H9 (cell line): ENCODE data around the gene CDH19. TPM values are rescaled to one million over a fixed set of nuclear protein-coding genes. Genes with fewer than 3 reads are reported as not detected.

ENCODE experiments used
- DNase-seq: peaks from one replicate; pipeline ENCODE4 v3.0.0-alpha.2; 2017
- H2AFZ ChIP-seq: one replicate; pipeline ENCODE4 v1.6.1; 2013; ENCODE audit warnings: mild to moderate bottlenecking, low read length, control low read depth, moderate library complexity
- H2AK5ac ChIP-seq: 2 replicates; pipeline ENCODE4 v1.6.1; 2013; ENCODE audit warnings: low read length, control low read depth, mixed read lengths; ENCODE audit not compliant: insufficient read length
- H2BK120ac ChIP-seq: one replicate; pipeline ENCODE4 v1.6.1; 2013; ENCODE audit warnings: low read depth, mild to moderate bottlenecking, low read length, control low read depth, inconsistent platforms; ENCODE audit not compliant: poor library complexity, severe bottlenecking
- H2BK12ac ChIP-seq: 2 replicates; pipeline ENCODE4 v1.6.1; 2013; ENCODE audit warnings: low read length, control low read depth, mixed read lengths, low read depth; ENCODE audit not compliant: insufficient read length
- H2BK15ac ChIP-seq: 2 replicates; pipeline ENCODE4 v1.6.1; 2013; ENCODE audit warnings: low read depth, low read length, control low read depth
- H2BK20ac ChIP-seq: one replicate; pipeline ENCODE4 v1.6.1; 2013; ENCODE audit warnings: low read depth, mild to moderate bottlenecking, low read length, control low read depth, inconsistent platforms; ENCODE audit not compliant: poor library complexity, severe bottlenecking
- H2BK5ac ChIP-seq: 2 replicates; pipeline ENCODE4 v1.6.1; 2013; ENCODE audit warnings: low read length, control low read depth, mixed read lengths; ENCODE audit not compliant: insufficient read length
- H3K14ac ChIP-seq: 2 replicates; pipeline ENCODE4 v1.6.1; 2013; ENCODE audit warnings: low read length, control low read depth; ENCODE audit not compliant: insufficient read depth
- H3K18ac ChIP-seq: 2 replicates; pipeline ENCODE4 v1.6.1; 2013; ENCODE audit warnings: low read depth, mild to moderate bottlenecking, mixed read lengths, low read length, control low read depth; ENCODE audit not compliant: insufficient read length
- H3K23ac ChIP-seq: 2 replicates; pipeline ENCODE4 v1.6.1; 2013; ENCODE audit warnings: low read length, control low read depth, mixed read lengths, low read depth; ENCODE audit not compliant: insufficient read length
- H3K23me2 ChIP-seq: 2 replicates; pipeline ENCODE4 v1.6.1; 2013; ENCODE audit warnings: low read depth, mild to moderate bottlenecking, mixed read lengths, low read length, control low read depth; ENCODE audit not compliant: insufficient read length, poor library complexity, severe bottlenecking
- H3K27ac ChIP-seq: 2 replicates; pipeline ENCODE4 v1.5.1; 2013; ENCODE audit warnings: low read length, control low read depth, mixed read lengths, low read depth; ENCODE audit not compliant: insufficient read length
- H3K27me3 ChIP-seq: 2 replicates; pipeline ENCODE4 v1.6.1; 2013; ENCODE audit warnings: low read length, control low read depth, inconsistent platforms; ENCODE audit not compliant: insufficient read depth
- H3K4ac ChIP-seq: 2 replicates; pipeline ENCODE4 v1.6.1; 2013; ENCODE audit warnings: low read depth, mild to moderate bottlenecking, control low read depth, inconsistent platforms, low read length, moderate library complexity
- H3K4me1 ChIP-seq: 2 replicates; pipeline ENCODE4 v1.6.1; 2013; ENCODE audit warnings: low read length, control low read depth, inconsistent platforms; ENCODE audit not compliant: insufficient read depth
- H3K4me2 ChIP-seq: 2 replicates; pipeline ENCODE4 v1.6.1; 2013; ENCODE audit warnings: low read length, control low read depth, mixed read lengths; ENCODE audit not compliant: insufficient read length, insufficient read depth
- H3K56ac ChIP-seq: 2 replicates; pipeline ENCODE4 v1.6.1; 2013; ENCODE audit warnings: low read depth, mild to moderate bottlenecking, mixed read lengths, low read length, control low read depth; ENCODE audit not compliant: insufficient read length
- H3K79me1 ChIP-seq: 2 replicates; pipeline ENCODE4 v1.6.1; 2013; ENCODE audit warnings: low read depth, mild to moderate bottlenecking, moderate library complexity, low read length, control low read depth, inconsistent platforms; ENCODE audit not compliant: insufficient read depth, poor library complexity, severe bottlenecking
- H3K79me2 ChIP-seq: 2 replicates; pipeline ENCODE4 v1.6.1; 2013; ENCODE audit warnings: low read length, control low read depth, inconsistent platforms; ENCODE audit not compliant: insufficient read depth
- H3K9ac ChIP-seq: 2 replicates; pipeline ENCODE4 v1.6.1; 2013; ENCODE audit warnings: low read length, control low read depth, mixed read lengths; ENCODE audit not compliant: insufficient read length; ENCODE audit errors: extremely low read depth
- H3K9me3 ChIP-seq: one replicate; pipeline ENCODE4 v1.6.1; 2013; ENCODE audit warnings: low read depth, low read length, inconsistent platforms; ENCODE audit not compliant: control insufficient read depth
- H3T11ph ChIP-seq: one replicate; pipeline ENCODE4 v1.6.1; 2013; ENCODE audit warnings: mild to moderate bottlenecking, low read length, control low read depth, inconsistent platforms
- H4K20me1 ChIP-seq: one replicate; pipeline ENCODE4 v1.6.1; 2013; ENCODE audit not compliant: control insufficient read depth, insufficient read length, insufficient read depth
- H4K5ac ChIP-seq: 2 replicates; pipeline ENCODE4 v1.6.1; 2013; ENCODE audit warnings: low read depth, mild to moderate bottlenecking, mixed read lengths, low read length, control low read depth; ENCODE audit not compliant: insufficient read length
- H4K8ac ChIP-seq: replicated peaks from 2 replicates; pipeline ENCODE4 v1.6.1; 2013; ENCODE audit warnings: low read length, control low read depth, mixed read lengths, low read depth; ENCODE audit not compliant: insufficient read length
- H4K91ac ChIP-seq: 2 replicates; pipeline ENCODE4 v1.6.1; 2013; ENCODE audit warnings: low read depth, mild to moderate bottlenecking, moderate library complexity, mixed read lengths, low read length, control low read depth; ENCODE audit not compliant: insufficient read length
- H3K27ac Mint-ChIP-seq, 3 experiments: 2 replicates in 2 of 3; 3 replicates in 1 of 3; pipeline ENCODE4 v1.8.0; 2020 to 2021; ENCODE audit warnings: mixed read lengths in 3 of 3, mild to moderate bottlenecking in 1 of 3, moderate library complexity in 1 of 3
- H3K27me3 Mint-ChIP-seq: 2 replicates; pipeline ENCODE4 v1.8.0; 2021; ENCODE audit warnings: low read depth, mild to moderate bottlenecking, moderate library complexity, mixed read lengths
- H3K36me3 Mint-ChIP-seq, 3 experiments: 2 replicates in 2 of 3; 3 replicates in 1 of 3; pipeline ENCODE4 v1.8.0; 2020 to 2021; ENCODE audit warnings: low read depth in 3 of 3, mixed read lengths in 3 of 3; ENCODE audit not compliant: insufficient read depth in 1 of 3
- H3K4me1 Mint-ChIP-seq, 2 experiments: 2 replicates each; pipeline ENCODE4 v1.8.0; 2020; ENCODE audit warnings: mixed read lengths in 2 of 2
- H3K4me3 Mint-ChIP-seq, 2 experiments: 2 replicates in 1 of 2; 3 replicates in 1 of 2; pipeline ENCODE4 v1.8.0; 2020 to 2021; ENCODE audit warnings: mild to moderate bottlenecking in 2 of 2, mixed read lengths in 2 of 2, moderate library complexity in 1 of 2
- H3K9me3 Mint-ChIP-seq, 2 experiments: 2 replicates in 1 of 2; 3 replicates in 1 of 2; pipeline ENCODE4 v1.8.0; 2020; ENCODE audit warnings: mild to moderate bottlenecking in 2 of 2, mixed read lengths in 2 of 2, moderate library complexity in 1 of 2
- WGBS: extraction: QIAGEN DNeasy Blood & Tissue Kit; methylation state at CpG from one replicate; pipeline ENCODE4 v1.1.7; 2013; ENCODE audit warnings: missing lambda C conversion rate, low lambda C conversion rate, mixed read lengths; ENCODE audit not compliant: insufficient read length; ENCODE audit errors: extremely low coverage; 5-methylcytosine and 5-hydroxymethylcytosine counted together
- total RNA-seq: library from RNA; stranded (reverse); gene quantifications from 2 replicates; pipeline ENCODE4 v1.2.1, GENCODE V29; 2021
- TF ChIP-seq, protein P1 (sequence below): fragments of 200-600 bp; sonication (generic); conservative IDR thresholded peaks from 3 replicates; pipeline ENCODE4 v1.8.0; 2021; ENCODE audit warnings: antibody characterized with exemption, mild to moderate bottlenecking

Gene CDH19
- total RNA-seq, 1 experiment from 2014 or later = not detected

GRCh38 chr18:66638856-66639629 is 35.2 kb upstream of the CDH19 start:
- H3K23me2 ChIP-seq = no peaks in the 10 kb centered on the region
- H4K8ac ChIP-seq = no peak overlapping the region
- no peak overlapping the region for H2BK15ac ChIP-seq
- no peak overlapping the region for H2BK120ac ChIP-seq
- H3K23ac ChIP-seq = no peak overlapping the region
- no peak overlapping the region for H3K4me3 Mint-ChIP-seq
- no peaks in the 10 kb centered on the region for H3K79me2 ChIP-seq
- no peaks in the 10 kb centered on the region for H3K27me3 Mint-ChIP-seq
- no peaks in the 10 kb centered on the region for H4K20me1 ChIP-seq
- DNase-seq = no peak
- H2BK5ac ChIP-seq = no peak overlapping the region
- H2AFZ ChIP-seq = no peak overlapping the region
- H4K5ac ChIP-seq = no peak overlapping the region
- H3K79me1 ChIP-seq = no peaks in the 10 kb centered on the region
- no peak overlapping the region for H3K14ac ChIP-seq
- no peak overlapping the region for H3K18ac ChIP-seq
- no peak overlapping the region for H3K56ac ChIP-seq
- no peak overlapping the region for H3K4me2 ChIP-seq
- H4K91ac ChIP-seq = no peak overlapping the region
- no peak overlapping the region for H3K9ac ChIP-seq
- no peak overlapping the region for H3K27ac Mint-ChIP-seq
- no peak overlapping the region for H2BK20ac ChIP-seq
- no peak overlapping the region for H3K4ac ChIP-seq
- no peaks in the 10 kb centered on the region for H3K9me3 ChIP-seq
- H3K27ac ChIP-seq = no peak overlapping the region
- H3K9me3 Mint-ChIP-seq = no peaks in the 10 kb centered on the region; a peak in 1 of 5 replicates
- no peak overlapping the region for H2AK5ac ChIP-seq
- H3K27me3 ChIP-seq = no peaks in the 10 kb centered on the region
- no peaks in the 10 kb centered on the region for H3K36me3 Mint-ChIP-seq
- H3T11ph ChIP-seq = no peak overlapping the region
- H2BK12ac ChIP-seq = no peak overlapping the region
- no peaks in the 10 kb centered on the region for H3K4me1 ChIP-seq
- no CpG with 5 or more reads among the region's 5 CpGs for WGBS
- TF ChIP-seq, protein P1, sequence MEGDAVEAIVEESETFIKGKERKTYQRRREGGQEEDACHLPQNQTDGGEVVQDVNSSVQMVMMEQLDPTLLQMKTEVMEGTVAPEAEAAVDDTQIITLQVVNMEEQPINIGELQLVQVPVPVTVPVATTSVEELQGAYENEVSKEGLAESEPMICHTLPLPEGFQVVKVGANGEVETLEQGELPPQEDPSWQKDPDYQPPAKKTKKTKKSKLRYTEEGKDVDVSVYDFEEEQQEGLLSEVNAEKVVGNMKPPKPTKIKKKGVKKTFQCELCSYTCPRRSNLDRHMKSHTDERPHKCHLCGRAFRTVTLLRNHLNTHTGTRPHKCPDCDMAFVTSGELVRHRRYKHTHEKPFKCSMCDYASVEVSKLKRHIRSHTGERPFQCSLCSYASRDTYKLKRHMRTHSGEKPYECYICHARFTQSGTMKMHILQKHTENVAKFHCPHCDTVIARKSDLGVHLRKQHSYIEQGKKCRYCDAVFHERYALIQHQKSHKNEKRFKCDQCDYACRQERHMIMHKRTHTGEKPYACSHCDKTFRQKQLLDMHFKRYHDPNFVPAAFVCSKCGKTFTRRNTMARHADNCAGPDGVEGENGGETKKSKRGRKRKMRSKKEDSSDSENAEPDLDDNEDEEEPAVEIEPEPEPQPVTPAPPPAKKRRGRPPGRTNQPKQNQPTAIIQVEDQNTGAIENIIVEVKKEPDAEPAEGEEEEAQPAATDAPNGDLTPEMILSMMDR = no peak
- H3K4me1 Mint-ChIP-seq = peaks cover 0 to 3% of the 10 kb centered on the region in 2 experiments; a peak in 2 of 4 replicates
